IMR-90 (cell line): ENCODE data around the gene AUH. TPM values are rescaled to one million over a fixed set of nuclear protein-coding genes. Genes with fewer than 3 reads are reported as not detected.

Experiments
- ATAC-seq: fragments of 200-7000 bp; cut with Tn5 transposase; 2 replicates; pipeline ENCODE4 v1.9.1; 2020; ENCODE audit warnings: low read depth, mild to moderate bottlenecking, moderate library complexity
- BruUV-seq: library from RNA; stranded (reverse); fragments of 400-500 nt; replicated peaks from 2 replicates; lab custom pipeline; 2021; lab: Mats Ljungman, UMichigan
- CTCF ChIA-PET: fragments of 300-600 bp; formaldehyde crosslinking; extraction: SDS; loops from one replicate; lab custom pipeline; 2021; ENCODE audit warnings: antibody characterized with exemption; lab: Yijun Ruan, JAX
- POLR2A ChIA-PET: fragments of 300-600 bp; sonication (Branson Sonifier 250); formaldehyde crosslinking; loops from one replicate; lab custom pipeline; 2022; ENCODE audit warnings: antibody characterized with exemption; ENCODE audit not compliant: unreplicated experiment; lab: Charles Lee
- DNase-seq: peaks from one replicate; pipeline ENCODE4 v3.0.0; 2013
- H2AFZ ChIP-seq: replicated peaks from 2 replicates; pipeline ENCODE3; 2013; ENCODE audit warnings: low read length, mild to moderate bottlenecking; ENCODE audit not compliant: poor library complexity
- H2AK5ac ChIP-seq: 2 replicates; pipeline ENCODE4 v1.6.1; 2013; ENCODE audit warnings: low read depth, low read length, inconsistent platforms
- H2AK9ac ChIP-seq: replicated peaks from 2 replicates; pipeline ENCODE3; 2013; ENCODE audit warnings: mild to moderate bottlenecking, low read depth, low read length, moderate library complexity; ENCODE audit not compliant: poor library complexity
- H2BK120ac ChIP-seq: 2 replicates; pipeline ENCODE4 v1.6.1; 2013; ENCODE audit warnings: low read depth, low read length, inconsistent platforms
- H2BK15ac ChIP-seq: 3 replicates; pipeline ENCODE4 v1.6.1; 2013; ENCODE audit warnings: low read depth, low read length, inconsistent platforms
- H2BK20ac ChIP-seq: 2 replicates; pipeline ENCODE4 v1.6.1; 2013; ENCODE audit warnings: low read depth, mild to moderate bottlenecking, inconsistent platforms, low read length, moderate library complexity
- H2BK5ac ChIP-seq: 2 replicates; pipeline ENCODE4 v1.6.1; 2013; ENCODE audit warnings: mild to moderate bottlenecking, low read depth, low read length, inconsistent platforms; ENCODE audit not compliant: poor library complexity, severe bottlenecking
- H3K14ac ChIP-seq: replicated peaks from 2 replicates; pipeline ENCODE4 v1.6.1; 2013; ENCODE audit warnings: low read depth, low read length, inconsistent platforms
- H3K18ac ChIP-seq: 2 replicates; pipeline ENCODE4 v1.6.1; 2013; ENCODE audit warnings: low read depth, low read length, control low read depth
- H3K23ac ChIP-seq: 2 replicates; pipeline ENCODE4 v1.6.1; 2013; ENCODE audit warnings: low read depth, low read length, inconsistent platforms
- H3K27ac ChIP-seq: 2 replicates; pipeline ENCODE4 v1.5.1; 2013; ENCODE audit warnings: mild to moderate bottlenecking, control low read depth, low read length; ENCODE audit not compliant: insufficient read depth
- H3K27me3 ChIP-seq: 2 replicates; pipeline ENCODE4 v1.6.1; 2013; ENCODE audit warnings: low read length; ENCODE audit not compliant: control insufficient read depth, insufficient read depth
- H3K36me3 ChIP-seq: 2 replicates; pipeline ENCODE4 v1.6.1; 2013; ENCODE audit warnings: low read length, mixed read lengths; ENCODE audit not compliant: control insufficient read depth, insufficient read depth
- H3K4ac ChIP-seq: 2 replicates; pipeline ENCODE4 v1.6.1; 2013; ENCODE audit warnings: low read depth, low read length, inconsistent platforms
- H3K4me1 ChIP-seq: 2 replicates; pipeline ENCODE4 v1.6.1; 2013; ENCODE audit warnings: low read length, mixed read lengths; ENCODE audit not compliant: control insufficient read depth, insufficient read depth
- H3K4me2 ChIP-seq: 2 replicates; pipeline ENCODE4 v1.6.1; 2013; ENCODE audit warnings: low read depth, mild to moderate bottlenecking, control low read depth, low read length, moderate library complexity
- H3K4me3 ChIP-seq: 2 replicates; pipeline ENCODE4 v1.5.1; 2013; ENCODE audit warnings: low read depth, mild to moderate bottlenecking, control low read depth, low read length, moderate library complexity; ENCODE audit not compliant: insufficient read depth
- H3K56ac ChIP-seq: 2 replicates; pipeline ENCODE4 v1.6.1; 2013; ENCODE audit warnings: low read length, inconsistent platforms; ENCODE audit not compliant: insufficient read depth; ENCODE audit errors: extremely low read depth
- H3K79me1 ChIP-seq, 2 experiments: 2 replicates each; pipeline ENCODE4 v1.6.1; 2013; ENCODE audit warnings: low read length in 2 of 2, inconsistent platforms in 1 of 2, low read depth in 1 of 2
- H3K9ac ChIP-seq: 2 replicates; pipeline ENCODE4 v1.6.1; 2013; ENCODE audit warnings: low read depth, low read length, control low read depth
- H3K9me1 ChIP-seq: 2 replicates; pipeline ENCODE4 v1.6.1; 2013; ENCODE audit warnings: low read length, inconsistent platforms; ENCODE audit not compliant: insufficient read depth
- H3K9me3 ChIP-seq: 2 replicates; pipeline ENCODE4 v1.6.1; 2013; ENCODE audit warnings: low read length; ENCODE audit not compliant: control insufficient read depth, insufficient read depth
- H4K20me1 ChIP-seq: 2 replicates; pipeline ENCODE4 v1.6.1; 2013; ENCODE audit warnings: low read length, inconsistent platforms; ENCODE audit not compliant: insufficient read depth
- H4K5ac ChIP-seq: 2 replicates; pipeline ENCODE4 v1.6.1; 2013; ENCODE audit warnings: mild to moderate bottlenecking, low read depth, low read length, control low read depth
- H4K8ac ChIP-seq, 2 experiments: 2 replicates each; pipeline ENCODE4 v1.6.1; 2013; ENCODE audit warnings: low read depth in 2 of 2, low read length in 2 of 2, control low read depth in 1 of 2, inconsistent platforms in 1 of 2
- H4K91ac ChIP-seq: 2 replicates; pipeline ENCODE4 v1.6.1; 2013; ENCODE audit warnings: low read depth, low read length, inconsistent platforms; ENCODE audit not compliant: insufficient read depth
- ELK1 ChIP-seq: fragments of 150-350 bp; IDR thresholded peaks from 2 replicates; pipeline ENCODE4 v1.6.1; 2016; ENCODE audit warnings: low read depth, mild to moderate bottlenecking, low read length, moderate library complexity, borderline replicate concordance
- RAD21 ChIP-seq: IDR thresholded peaks from 2 replicates; pipeline ENCODE4 v1.6.1; 2012; ENCODE audit warnings: low read length, improper control_type of control experiment
- RFX5 ChIP-seq: IDR thresholded peaks from 2 replicates; pipeline ENCODE4 v1.8.0; 2012; ENCODE audit warnings: low read depth, mild to moderate bottlenecking, low read length, moderate library complexity
- SMC3 ChIP-seq: fragments of 150-350 bp; IDR thresholded peaks from 2 replicates; pipeline ENCODE4 v1.6.1; 2016; ENCODE audit warnings: low read depth, mild to moderate bottlenecking, antibody characterized with exemption, low read length, moderate library complexity
- WGBS, 2 experiments: methylation state at CpG; one replicate each; pipeline versions ENCODE4 v1.1.5 to v1.1.7; 2013; ENCODE audit warnings: missing lambda C conversion rate in 2 of 2; ENCODE audit not compliant: insufficient read length in 1 of 2; ENCODE audit errors: extremely low coverage in 2 of 2; 5-methylcytosine and 5-hydroxymethylcytosine counted together
- dilution Hi-C: fragments of 300-500 bp; cut with HindIII; formaldehyde crosslinking; loops from one replicate; pipeline ENCODE4 v1.14.3; 2018; ENCODE audit warnings: low sequenced_read_pairs; ENCODE audit not compliant: unreplicated experiment
- in situ Hi-C: fragments of 300-500 bp; cut with MboI; formaldehyde crosslinking; loops from 3 replicates; pipeline ENCODE4 v1.14.3; 2019; ENCODE audit warnings: low sequenced_read_pairs, inconsistent platforms, mixed read lengths
- intact Hi-C: fragments of 100-400 bp; cut with micrococcal nuclease; formaldehyde crosslinking; loops from 2 replicates; pipeline ENCODE4 v1.10.0; 2022
- polyA plus RNA-seq, 3 experiments: library from polyadenylated mRNA; depleted of rRNA; stranded (reverse); fragments of >200 nt; gene quantifications; 2 replicates each; pipeline ENCODE4 v1.2.3, GENCODE V29; 2012; ENCODE audit warnings: low replicate concordance in 1 of 3
- total RNA-seq: library from RNA; depleted of rRNA; stranded (reverse); fragments of >200 nt; gene quantifications from 2 replicates; pipeline ENCODE4 v1.2.3, GENCODE V29; 2012

Gene AUH
- total and polyA plus RNA-seq, 2 of the 4 experiments (the other 2 are of a cell fraction): 5.9 to 8.1 TPM

- Histone ChIP-seq H3K18ac (no peak overlapping the region), H2AK5ac (no peak overlapping the region), H4K91ac (no peak overlapping the region), H3K79me1 (peaks cover 18 to 59% of the 10 kb centered on the region in 2 experiments), H4K20me1 (no peaks in the 10 kb centered on the region), H3K4me1 (peaks cover 8% of the 10 kb centered on the region), H3K23ac (no peak overlapping the region), H2BK5ac (no peak overlapping the region), H3K27ac (no peak overlapping the region), H2AK9ac (no peak overlapping the region), H3K36me3 (peaks cover 4% of the 10 kb centered on the region; the same call in 1 of the 2 replicates), H3K14ac (no peak overlapping the region), H3K9me1 (peaks cover 6% of the 10 kb centered on the region; the same call in 1 of the 2 replicates), H3K4me2 (no peak overlapping the region), H4K8ac (no peak overlapping the region), H3K9ac (no peak overlapping the region), H4K5ac (no peak overlapping the region), H2BK120ac (no peak overlapping the region), H3K27me3 (no peaks in the 10 kb centered on the region), H3K4ac (no peak overlapping the region), H2BK20ac (no peak overlapping the region), H3K56ac (no peak overlapping the region), H2BK15ac (no peak overlapping the region), H2AFZ (no peak overlapping the region), H3K4me3 (no peak overlapping the region), H3K9me3 (no peaks in the 10 kb centered on the region)
- in situ Hi-C loops: no loop called here
- CTCF ChIA-PET: no interaction called here
- POLR2A ChIA-PET: no interaction called here
- WGBS, 2 experiments: no CpG with 5 or more reads among the region's 5 CpGs
- intact Hi-C loops: no loop called here
- DNase-seq (no peak), ATAC-seq (no peak)
- no peak for TF ChIP-seq ELK1
- TF ChIP-seq SMC3: no peak
- TF ChIP-seq RAD21: no peak
- TF ChIP-seq RFX5: no peak
- no TSS peak for BruUV-seq
- dilution Hi-C loops: no loop called here
These were observed 54.4 kb downstream of the AUH start for GRCh38 chr9:91307279-91307678.
